Thoracic aorta (tissue), 2 donors: ENCODE data around the gene LPAR2. TPM values are rescaled to one million over a fixed set of nuclear protein-coding genes. Genes with fewer than 3 reads are reported as not detected.
A peak's percentile ranks its signal among the peaks of the same experiment; 100 is the strongest.

Source experiments
- ATAC-seq: fragments of 150-250 bp; one replicate; pipeline ENCODE4 v1.8.0; 2017; ENCODE audit warnings: low read depth; ENCODE audit not compliant: insufficient number of reproducible peaks, low FRiP score
- DNase-seq: peaks from one replicate; pipeline ENCODE4 v3.0.0-alpha.2; 2020; ENCODE audit warnings: low spot score
- H3K27ac ChIP-seq, 2 donors: fragments of 200-600 bp; sonication (generic); 1 replicate in 1 of 2; 2 replicates in 1 of 2; pipeline ENCODE4 v1.5.1; 2016; ENCODE audit warnings: mild to moderate bottlenecking in 2 of 2, moderate library complexity in 2 of 2
- H3K27me3 ChIP-seq: fragments of 200-600 bp; sonication (generic); replicated peaks from 2 replicates; pipeline ENCODE4 v1.6.0; 2016; ENCODE audit warnings: mild to moderate bottlenecking; ENCODE audit not compliant: insufficient read depth
- H3K36me3 ChIP-seq: fragments of 200-600 bp; sonication (generic); one replicate; pipeline ENCODE4 v1.5.1; 2016
- H3K4me1 ChIP-seq, 2 donors: fragments of 200-600 bp; sonication (generic); 1 replicate in 1 of 2; 2 replicates in 1 of 2; pipeline versions ENCODE4 v1.5.1 to v1.6.0; 2016; ENCODE audit warnings: low read depth in 2 of 2, mild to moderate bottlenecking in 1 of 2; ENCODE audit not compliant: control insufficient read depth in 1 of 2
- H3K4me3 ChIP-seq: fragments of 200-600 bp; sonication (generic); 2 replicates; pipeline ENCODE4 v1.5.1; 2016; ENCODE audit warnings: mild to moderate bottlenecking
- H3K9me3 ChIP-seq: fragments of 200-600 bp; sonication (generic); 2 replicates; pipeline ENCODE4 v1.5.1; 2016
- CTCF ChIP-seq: fragments of 200-600 bp; sonication (generic); IDR thresholded peaks from one replicate; pipeline ENCODE4 v1.5.1; 2019; ENCODE audit warnings: antibody characterized with exemption
- total RNA-seq, 2 donors: library from RNA; depleted of rRNA; stranded (reverse); fragments of >200 nt; gene quantifications; one replicate each; pipeline versions ENCODE4 v1.1.0 to v1.2.3, GENCODE V29; 2016

The LPAR2 gene
- total RNA-seq, 2 donors from 2014 or later = 4.2 to 11.6 TPM

GRCh38 chr19:19645233-19645870 lies 17.3 kb upstream of the LPAR2 start:
- Histone ChIP-seq H3K4me1 (peaks cover 0 to 6% of the 10 kb centered on the region in 2 donors), H3K27me3 (no peaks in the 10 kb centered on the region), H3K36me3 (peaks cover 35% of the 10 kb centered on the region), H3K27ac (no peak overlapping the region), H3K4me3 (no peak overlapping the region), H3K9me3 (no peaks in the 10 kb centered on the region)
- ATAC-seq (no peak), DNase-seq (no peak)
- TF ChIP-seq CTCF = no peak

- Histone ChIP-seq H3K36me3 (peaks cover 23% of the 10 kb centered on the region), H3K9me3 (no peaks in the 10 kb centered on the region), H3K4me3 (peak overlapping the region; percentile 82), H3K4me1 (peaks cover 0 to 6% of the 10 kb centered on the region in 2 donors), H3K27ac (no peak overlapping the region), H3K27me3 (no peaks in the 10 kb centered on the region)
- DNase-seq = no peak
- ATAC-seq = no peak
- no peak for TF ChIP-seq CTCF
Observed at GRCh38 chr19:19644054-19644388, 16.0 kb upstream of the LPAR2 start.

- Histone ChIP-seq H3K27me3 (no peaks in the 10 kb centered on the region), H3K27ac (peak within 1 kb of the TSS in 1 of 2 donors; percentile 40), H3K4me3 (peak within 1 kb of the TSS; percentile 82), H3K4me1 (peaks cover 0 to 6% of the 10 kb centered on the region in 2 donors), H3K36me3 (peaks cover 23% of the 10 kb centered on the region), H3K9me3 (no peaks in the 10 kb centered on the region)
- DNase-seq (no peak), ATAC-seq (peak; percentile 53)
- peak; percentile 88 for TF ChIP-seq CTCF
Observed at GRCh38 chr19:19643158-19644053, 15.4 kb upstream of the LPAR2 start, which contains the start of gene GMIP. TSS of gene GMIP (minus strand) at chr19:19643657. CDS start at chr19:19643529, 128 bp downstream.

- Histone ChIP-seq H3K4me3 (peak overlapping the region; percentile 82), H3K36me3 (peaks cover 18% of the 10 kb centered on the region), H3K9me3 (no peaks in the 10 kb centered on the region), H3K27ac (peak overlapping the region in 1 of 2 donors; percentile 40), H3K27me3 (no peaks in the 10 kb centered on the region), H3K4me1 (peaks cover 0 to 6% of the 10 kb centered on the region in 2 donors)
- ATAC-seq (no peak), DNase-seq (no peak)
- TF ChIP-seq CTCF = no peak
Observed at GRCh38 chr19:19642506-19643157, 14.6 kb upstream of the LPAR2 start.
